Neural progenitor cell (in vitro differentiated cells): ENCODE results near the gene ATP6AP2. TPM values are rescaled to one million over a fixed set of nuclear protein-coding genes. Genes with fewer than 3 reads are reported as not detected.
"Not testable (repeated sequence)": the region's sequence is repeated elsewhere in the genome, so short reads cannot be mapped to it uniquely, and the experiment has no call there.

Experiments used
- DNase-seq: peaks from one replicate; pipeline ENCODE4 v3.0.0-alpha.2; 2016; ENCODE audit warnings: low spot score
- H2AFZ ChIP-seq: fragments of 200-600 bp; sonication (generic); replicated peaks from 2 replicates; pipeline ENCODE4 v1.6.1; 2016; ENCODE audit warnings: antibody characterized with exemption
- H3F3A ChIP-seq: fragments of 200-600 bp; sonication (generic); 2 replicates; pipeline ENCODE4 v1.6.1; 2016; ENCODE audit warnings: antibody characterized with exemption, low read depth
- H3K27ac ChIP-seq: fragments of 200-600 bp; sonication (generic); 2 replicates; pipeline ENCODE4 v1.5.1; 2016; ENCODE audit warnings: mild to moderate bottlenecking
- H3K27me3 ChIP-seq: fragments of 200-600 bp; sonication (generic); 2 replicates; pipeline ENCODE4 v1.6.1; 2016; ENCODE audit warnings: mild to moderate bottlenecking, moderate library complexity
- H3K36me3 ChIP-seq: fragments of 200-600 bp; sonication (generic); 2 replicates; pipeline ENCODE4 v1.5.1; 2016
- H3K4me1 ChIP-seq: fragments of 200-600 bp; sonication (generic); 2 replicates; pipeline ENCODE4 v1.6.1; 2016; ENCODE audit warnings: mixed run types
- H3K4me2 ChIP-seq: fragments of 200-600 bp; sonication (generic); 2 replicates; pipeline ENCODE4 v1.6.1; 2016
- H3K4me3 ChIP-seq: fragments of 200-600 bp; sonication (generic); 2 replicates; pipeline ENCODE4 v1.5.1; 2016
- H3K79me2 ChIP-seq: fragments of 200-600 bp; sonication (generic); 2 replicates; pipeline ENCODE4 v1.6.1; 2016; ENCODE audit warnings: low read depth
- H3K9ac ChIP-seq: fragments of 200-600 bp; sonication (generic); 2 replicates; pipeline ENCODE4 v1.6.1; 2016
- H3K9me3 ChIP-seq: fragments of 200-600 bp; sonication (generic); 2 replicates; pipeline ENCODE4 v1.5.1; 2016; ENCODE audit warnings: low read depth
- H4K20me1 ChIP-seq: fragments of 200-600 bp; sonication (generic); 2 replicates; pipeline ENCODE4 v1.6.1; 2016; ENCODE audit warnings: low read depth
- H3K27ac Mint-ChIP-seq: 3 replicates; pipeline ENCODE4 v1.8.0; 2021; ENCODE audit warnings: mixed read lengths
- H3K27me3 Mint-ChIP-seq: 2 replicates; pipeline ENCODE4 v1.8.0; 2022; ENCODE audit warnings: low read depth, mild to moderate bottlenecking, inconsistent platforms, moderate library complexity, mixed read lengths; ENCODE audit not compliant: insufficient read depth
- H3K36me3 Mint-ChIP-seq: 3 replicates; pipeline ENCODE4 v1.8.0; 2021; ENCODE audit warnings: mixed read lengths
- H3K4me1 Mint-ChIP-seq: 3 replicates; pipeline ENCODE4 v1.8.0; 2021; ENCODE audit warnings: mixed read lengths
- H3K4me3 Mint-ChIP-seq: 3 replicates; pipeline ENCODE4 v1.8.0; 2021; ENCODE audit warnings: mild to moderate bottlenecking, moderate library complexity, mixed read lengths
- H3K9me3 Mint-ChIP-seq: 3 replicates; pipeline ENCODE4 v1.8.0; 2020; ENCODE audit warnings: mixed read lengths
- EZH2 ChIP-seq: fragments of 200-600 bp; sonication (generic); IDR thresholded peaks from 2 replicates; pipeline ENCODE4 v1.6.1; 2017; ENCODE audit warnings: antibody characterized with exemption, mild to moderate bottlenecking, moderate library complexity
- EZH2phosphoT487 ChIP-seq: fragments of 200-600 bp; sonication (generic); IDR thresholded peaks from 2 replicates; pipeline ENCODE4 v1.6.1; 2017; ENCODE audit warnings: antibody characterized with exemption
- total RNA-seq: library from RNA; depleted of rRNA; stranded (reverse); fragments of >200 nt; gene quantifications from 2 replicates; pipeline ENCODE4 v1.2.3, GENCODE V29; 2015; ENCODE audit warnings: low replicate concordance
- TF ChIP-seq, protein P1 (sequence below): fragments of 200-600 bp; sonication (generic); IDR thresholded peaks from 2 replicates; pipeline ENCODE4 v1.5.1; 2017; ENCODE audit warnings: antibody characterized with exemption, mild to moderate bottlenecking

The ATP6AP2 gene
- total RNA-seq, 1 donor from 2014 or later: 88.1 TPM

GRCh38 chrX:40563784-40564183 is 17.0 kb upstream of the ATP6AP2 start:
- no peak for DNase-seq
- TF ChIP-seq EZH2phosphoT487 (no peak), EZH2 (no peak)
- TF ChIP-seq, protein P1, sequence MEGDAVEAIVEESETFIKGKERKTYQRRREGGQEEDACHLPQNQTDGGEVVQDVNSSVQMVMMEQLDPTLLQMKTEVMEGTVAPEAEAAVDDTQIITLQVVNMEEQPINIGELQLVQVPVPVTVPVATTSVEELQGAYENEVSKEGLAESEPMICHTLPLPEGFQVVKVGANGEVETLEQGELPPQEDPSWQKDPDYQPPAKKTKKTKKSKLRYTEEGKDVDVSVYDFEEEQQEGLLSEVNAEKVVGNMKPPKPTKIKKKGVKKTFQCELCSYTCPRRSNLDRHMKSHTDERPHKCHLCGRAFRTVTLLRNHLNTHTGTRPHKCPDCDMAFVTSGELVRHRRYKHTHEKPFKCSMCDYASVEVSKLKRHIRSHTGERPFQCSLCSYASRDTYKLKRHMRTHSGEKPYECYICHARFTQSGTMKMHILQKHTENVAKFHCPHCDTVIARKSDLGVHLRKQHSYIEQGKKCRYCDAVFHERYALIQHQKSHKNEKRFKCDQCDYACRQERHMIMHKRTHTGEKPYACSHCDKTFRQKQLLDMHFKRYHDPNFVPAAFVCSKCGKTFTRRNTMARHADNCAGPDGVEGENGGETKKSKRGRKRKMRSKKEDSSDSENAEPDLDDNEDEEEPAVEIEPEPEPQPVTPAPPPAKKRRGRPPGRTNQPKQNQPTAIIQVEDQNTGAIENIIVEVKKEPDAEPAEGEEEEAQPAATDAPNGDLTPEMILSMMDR: no peak
- Histone ChIP-seq H3K36me3 (no peaks in the 10 kb centered on the region), H2AFZ (no peak overlapping the region), H3K27ac (no peak overlapping the region), H3K9me3 (no peaks in the 10 kb centered on the region), H3K27me3 (no peaks in the 10 kb centered on the region), H3K9ac (no peak overlapping the region), H3K4me2 (no peak overlapping the region), H3K4me3 (no peak overlapping the region), H3K79me2 (no peaks in the 10 kb centered on the region), H3K4me1 (no peaks in the 10 kb centered on the region), H3F3A (no peaks in the 10 kb centered on the region), H4K20me1 (no peaks in the 10 kb centered on the region)
- no peaks in the 10 kb centered on the region for H3K27me3 Mint-ChIP-seq
- H3K4me3 Mint-ChIP-seq: no peak overlapping the region
- no peaks in the 10 kb centered on the region for H3K4me1 Mint-ChIP-seq
- peaks cover 1% of the 10 kb centered on the region for H3K9me3 Mint-ChIP-seq
- no peak overlapping the region for H3K27ac Mint-ChIP-seq
- H3K36me3 Mint-ChIP-seq: no peaks in the 10 kb centered on the region

GRCh38 chrX:40564447-40564846 is 16.3 kb upstream of the ATP6AP2 start:
- no peaks in the 10 kb centered on the region for H3K27me3 Mint-ChIP-seq
- DNase-seq: no peak
- TF ChIP-seq EZH2phosphoT487 (no peak), EZH2 (no peak)
- TF ChIP-seq, protein P1: no peak
- Histone ChIP-seq H4K20me1 (no peaks in the 10 kb centered on the region), H3K27me3 (no peaks in the 10 kb centered on the region), H3K79me2 (no peaks in the 10 kb centered on the region), H3K9ac (no peak overlapping the region), H2AFZ (no peak overlapping the region), H3F3A (no peaks in the 10 kb centered on the region), H3K4me2 (no peak overlapping the region), H3K4me3 (no peak overlapping the region), H3K36me3 (no peaks in the 10 kb centered on the region), H3K9me3 (no peaks in the 10 kb centered on the region), H3K27ac (no peak overlapping the region), H3K4me1 (no peaks in the 10 kb centered on the region)
- H3K4me3 Mint-ChIP-seq: no peak overlapping the region
- H3K27ac Mint-ChIP-seq: no peak overlapping the region
- H3K36me3 Mint-ChIP-seq: no peaks in the 10 kb centered on the region
- H3K9me3 Mint-ChIP-seq: peaks cover 2% of the 10 kb centered on the region
- no peaks in the 10 kb centered on the region for H3K4me1 Mint-ChIP-seq

GRCh38 chrX:40570346-40571093 is 10.2 kb upstream of the ATP6AP2 start:
- Histone ChIP-seq H3K4me1 (no peaks in the 10 kb centered on the region), H3F3A (no peaks in the 10 kb centered on the region), H3K4me2 (no peak overlapping the region), H4K20me1 (no peaks in the 10 kb centered on the region), H2AFZ (peak overlapping the region; percentile 13), H3K27ac (no peak overlapping the region), H3K9ac (no peak overlapping the region), H3K27me3 (no peaks in the 10 kb centered on the region), H3K9me3 (no peaks in the 10 kb centered on the region), H3K4me3 (no peak overlapping the region), H3K79me2 (no peaks in the 10 kb centered on the region), H3K36me3 (no peaks in the 10 kb centered on the region)
- Mint-ChIP-seq H3K4me1 (no peaks in the 10 kb centered on the region), H3K4me3 (no peak overlapping the region), H3K9me3 (peaks cover 2% of the 10 kb centered on the region), H3K27me3 (peaks cover 3% of the 10 kb centered on the region), H3K36me3 (no peaks in the 10 kb centered on the region), H3K27ac (no peak overlapping the region)
- TF ChIP-seq EZH2phosphoT487 (no peak), EZH2 (no peak)
- TF ChIP-seq, protein P1: no peak
- DNase-seq: no peak

DNA sequence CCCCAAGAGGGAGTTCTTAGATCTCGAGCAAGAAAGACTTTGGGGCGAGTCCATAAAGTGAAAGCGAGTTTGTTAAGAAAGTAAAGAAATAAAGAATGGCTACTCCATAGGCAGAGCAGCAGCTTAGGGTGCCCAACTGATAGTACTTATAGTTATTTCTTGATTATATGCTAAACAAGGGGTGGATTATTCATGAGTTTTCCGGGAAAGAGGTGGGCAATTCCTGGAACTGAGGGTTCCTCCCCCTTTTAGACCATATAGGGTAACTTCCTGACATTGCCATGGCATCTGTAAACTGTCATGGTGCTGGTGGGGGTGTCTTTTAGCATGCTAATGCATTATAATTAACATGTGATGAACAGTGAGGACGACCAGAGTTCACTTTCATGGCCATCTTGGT is 9.6 kb upstream of the ATP6AP2 start:
- H3K36me3 ChIP-seq, DNase-seq, H4K20me1 ChIP-seq, H3K36me3 Mint-ChIP-seq, H3K4me2 ChIP-seq, H3K4me1 ChIP-seq, H3K4me3 ChIP-seq, H3K27me3 ChIP-seq, H3K27ac ChIP-seq, H3K4me3 Mint-ChIP-seq, H3K27ac Mint-ChIP-seq, H3K9ac ChIP-seq, H3K79me2 ChIP-seq, H3F3A ChIP-seq, H3K27me3 Mint-ChIP-seq, H3K9me3 ChIP-seq, H3K9me3 Mint-ChIP-seq, H3K4me1 Mint-ChIP-seq: not testable (repeated sequence)
- H2AFZ ChIP-seq: peak overlapping the region; percentile 13
